GM19239 (cell line): ENCODE results near the gene SARS1.
A peak's percentile ranks its signal among the peaks of the same experiment; 100 is the strongest.
"Not testable (repeated sequence)": the region's sequence is repeated elsewhere in the genome, so short reads cannot be mapped to it uniquely, and the experiment has no call there.

Source experiments
- DNase-seq: peaks from one replicate; pipeline ENCODE4 v3.0.0; 2011; ENCODE audit warnings: low spot score; ENCODE audit not compliant: insufficient read length
- FAIRE-seq: peaks from 2 replicates; lab custom pipeline; 2011; peaks lifted over from hg19 to GRCh38; lab: Jason Lieb, UNC

The SARS1 gene

DNA sequence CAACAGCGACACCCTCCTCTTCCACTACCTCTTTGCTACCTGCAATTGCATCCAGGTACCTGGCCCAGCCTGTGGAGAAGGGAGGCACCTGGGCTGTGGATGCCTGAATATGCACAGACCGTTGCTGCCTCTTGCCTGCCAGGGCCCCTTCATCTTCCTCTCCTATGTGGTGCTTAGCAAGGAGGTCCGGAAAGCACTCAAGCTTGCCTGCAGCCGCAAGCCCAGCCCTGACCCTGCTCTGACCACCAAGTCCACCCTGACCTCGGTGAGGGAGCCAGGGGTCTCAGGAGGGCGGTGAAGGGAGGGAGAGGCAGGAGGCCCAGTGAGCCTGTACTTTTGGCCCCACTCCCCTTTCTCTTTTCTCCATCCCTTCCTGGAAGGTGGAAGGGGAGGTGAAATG is 57.7 kb downstream of the SARS1 start:
- no peak for FAIRE-seq
- DNase-seq, result no peak

- DNase-seq, result no peak
- FAIRE-seq, result no peak
Measured at GRCh38 chr1:109272021-109272799, 58.5 kb downstream of the SARS1 start.

DNA sequence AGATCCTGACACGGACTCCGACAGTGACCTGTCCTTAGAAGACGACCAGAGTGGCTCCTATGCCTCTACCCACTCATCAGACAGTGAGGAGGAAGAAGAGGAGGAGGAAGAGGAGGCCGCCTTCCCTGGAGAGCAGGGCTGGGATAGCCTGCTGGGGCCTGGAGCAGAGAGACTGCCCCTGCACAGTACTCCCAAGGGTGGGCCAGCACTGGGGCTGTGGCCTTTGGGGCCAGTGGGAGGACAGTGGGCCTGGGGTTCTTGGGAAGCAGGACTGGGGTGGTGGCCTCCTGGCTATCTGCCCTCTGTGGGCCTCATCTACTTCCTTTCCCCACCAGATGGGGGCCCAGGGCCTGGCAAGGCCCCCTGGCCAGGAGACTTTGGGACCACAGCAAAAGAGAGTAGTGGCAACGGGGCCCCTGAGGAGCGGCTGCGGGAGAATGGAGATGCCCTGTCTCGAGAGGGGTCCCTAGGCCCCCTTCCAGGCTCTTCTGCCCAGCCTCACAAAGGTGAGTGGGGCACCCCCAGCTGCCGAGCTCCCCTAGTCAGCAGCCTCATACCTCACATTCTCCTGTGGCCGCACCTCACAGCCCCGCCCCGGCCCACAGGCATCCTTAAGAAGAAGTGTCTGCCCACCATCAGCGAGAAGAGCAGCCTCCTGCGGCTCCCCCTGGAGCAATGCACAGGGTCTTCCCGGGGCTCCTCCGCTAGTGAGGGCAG is 59.3 kb downstream of the SARS1 start:
- DNase-seq (no peak), FAIRE-seq (no peak)

- DNase-seq (no peak), FAIRE-seq (no peak)
Measured at GRCh38 chr1:109273570-109274288, 60.0 kb downstream of the SARS1 start.

DNA sequence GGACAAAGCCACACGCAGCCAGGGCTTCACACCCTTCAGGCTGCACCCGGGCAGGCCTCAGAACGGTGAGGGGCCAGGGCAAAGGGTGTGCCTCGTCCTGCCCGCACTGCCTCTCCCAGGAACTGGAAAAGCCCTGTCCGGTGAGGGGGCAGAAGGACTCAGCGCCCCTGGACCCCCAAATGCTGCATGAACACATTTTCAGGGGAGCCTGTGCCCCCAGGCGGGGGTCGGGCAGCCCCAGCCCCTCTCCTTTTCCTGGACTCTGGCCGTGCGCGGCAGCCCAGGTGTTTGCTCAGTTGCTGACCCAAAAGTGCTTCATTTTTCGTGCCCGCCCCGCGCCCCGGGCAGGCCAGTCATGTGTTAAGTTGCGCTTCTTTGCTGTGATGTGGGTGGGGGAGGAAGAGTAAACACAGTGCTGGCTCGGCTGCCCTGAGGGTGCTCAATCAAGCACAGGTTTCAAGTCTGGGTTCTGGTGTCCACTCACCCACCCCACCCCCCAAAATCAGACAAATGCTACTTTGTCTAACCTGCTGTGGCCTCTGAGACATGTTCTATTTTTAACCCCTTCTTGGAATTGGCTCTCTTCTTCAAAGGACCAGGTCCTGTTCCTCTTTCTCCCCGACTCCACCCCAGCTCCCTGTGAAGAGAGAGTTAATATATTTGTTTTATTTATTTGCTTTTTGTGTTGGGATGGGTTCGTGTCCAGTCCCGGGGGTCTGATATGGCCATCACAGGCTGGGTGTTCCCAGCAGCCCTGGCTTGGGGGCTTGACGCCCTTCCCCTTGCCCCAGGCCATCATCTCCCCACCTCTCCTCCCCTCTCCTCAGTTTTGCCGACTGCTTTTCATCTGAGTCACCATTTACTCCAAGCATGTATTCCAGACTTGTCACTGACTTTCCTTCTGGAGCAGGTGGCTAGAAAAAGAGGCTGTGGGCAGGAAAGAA is 61.1 kb downstream of the SARS1 start:
- DNase-seq (no peak), FAIRE-seq (no peak)

- no peak for DNase-seq
- FAIRE-seq, result no peak
Measured at GRCh38 chr1:109275706-109276345, 62.1 kb downstream of the SARS1 start.

DNA sequence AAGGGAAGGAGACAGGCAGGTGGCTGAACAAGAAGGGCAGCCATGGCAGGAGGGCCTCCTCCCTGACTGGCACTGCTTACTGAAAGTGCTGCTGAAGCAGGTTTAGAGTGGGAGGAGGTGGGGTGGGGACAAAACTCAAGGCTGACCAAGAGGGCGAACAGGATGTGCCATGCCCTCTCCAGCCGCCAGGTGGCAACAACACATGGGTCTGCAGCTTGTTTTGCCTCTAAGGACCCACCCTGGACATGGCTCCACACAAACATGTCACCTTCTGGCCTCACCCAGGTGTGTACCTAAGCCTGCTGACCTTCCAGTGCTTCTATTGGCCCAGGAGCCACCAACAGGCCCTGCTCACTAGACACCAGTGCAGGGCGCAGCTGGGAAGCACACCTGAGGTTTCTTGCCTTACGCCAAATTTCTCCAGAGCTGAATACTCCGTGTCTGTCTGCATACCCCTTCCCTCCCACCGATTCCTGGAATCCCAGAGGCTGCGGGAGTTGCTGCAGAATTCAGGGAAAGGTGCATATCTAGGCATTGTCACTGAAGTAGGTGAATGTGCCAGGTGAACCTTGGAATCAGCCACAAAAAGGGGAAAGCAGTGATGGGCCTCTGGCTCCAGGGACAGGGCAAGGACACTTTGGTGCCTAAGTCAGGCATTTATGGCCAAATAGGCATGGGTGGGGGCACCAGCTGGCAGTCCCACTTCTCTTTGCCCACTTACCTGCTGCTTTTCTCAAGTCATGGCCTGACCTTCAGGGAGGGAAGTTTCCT is 63.9 kb downstream of the SARS1 start:
- FAIRE-seq, result no peak

DNA sequence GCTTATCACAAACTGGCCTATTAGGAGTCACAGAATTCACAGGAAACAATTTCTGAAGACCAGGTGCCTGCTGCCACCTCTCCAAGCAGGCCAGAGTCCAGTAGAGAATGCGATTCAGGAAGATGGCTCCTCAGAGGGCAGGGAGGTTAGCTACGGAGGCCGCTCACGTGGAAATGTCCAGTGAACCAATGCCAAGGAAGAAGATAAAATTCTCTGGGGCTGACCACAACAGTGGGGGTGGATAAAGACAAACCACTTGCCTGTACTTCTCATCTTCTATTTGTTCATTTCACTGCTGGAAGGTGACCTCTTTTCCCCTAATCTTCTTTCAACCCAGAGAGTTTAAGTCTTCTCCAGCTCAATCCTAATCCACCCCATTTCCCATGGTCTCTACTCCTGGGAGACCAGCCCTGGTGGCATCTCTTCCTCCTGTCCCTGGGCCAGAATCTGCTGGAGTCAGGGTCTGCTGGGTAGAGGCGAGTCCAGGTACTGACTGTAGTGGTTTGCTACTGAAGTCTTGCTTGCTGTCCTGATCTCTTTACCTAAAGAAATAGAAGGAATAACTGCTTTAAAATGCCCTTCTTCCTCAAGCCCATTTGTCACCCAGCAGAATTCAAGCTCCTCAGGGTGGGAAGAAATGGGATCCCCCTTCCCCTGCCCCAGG is 66.0 kb downstream of the SARS1 start:
- no peak for FAIRE-seq

More for the DNA sequence above, 63.9 kb downstream of the SARS1 start:
- DNase-seq, result peak; percentile 92

DNA sequence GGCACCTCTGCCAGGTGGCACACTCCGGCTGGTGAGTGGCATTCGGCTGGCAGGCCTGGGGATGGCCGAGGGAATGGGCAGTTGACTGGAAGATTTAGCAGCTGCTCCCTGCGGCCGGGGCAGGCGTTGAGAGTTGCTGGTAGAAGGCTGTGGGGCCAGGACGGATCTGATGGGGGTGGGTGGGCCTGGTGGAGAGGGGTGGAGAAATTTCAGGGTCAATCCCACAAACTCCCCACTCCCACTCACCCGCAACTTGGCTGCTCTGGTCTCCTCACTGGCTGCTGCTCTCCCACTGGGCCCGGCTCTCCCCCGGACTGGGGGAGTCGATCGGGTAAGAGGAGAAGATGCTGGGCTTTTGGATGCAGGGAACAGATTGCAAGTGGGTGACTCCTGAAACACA is 67.1 kb downstream of the SARS1 start:
- no peak for FAIRE-seq
- no peak for DNase-seq

More for the DNA sequence above, 66.0 kb downstream of the SARS1 start:
- DNase-seq, result no peak

DNA sequence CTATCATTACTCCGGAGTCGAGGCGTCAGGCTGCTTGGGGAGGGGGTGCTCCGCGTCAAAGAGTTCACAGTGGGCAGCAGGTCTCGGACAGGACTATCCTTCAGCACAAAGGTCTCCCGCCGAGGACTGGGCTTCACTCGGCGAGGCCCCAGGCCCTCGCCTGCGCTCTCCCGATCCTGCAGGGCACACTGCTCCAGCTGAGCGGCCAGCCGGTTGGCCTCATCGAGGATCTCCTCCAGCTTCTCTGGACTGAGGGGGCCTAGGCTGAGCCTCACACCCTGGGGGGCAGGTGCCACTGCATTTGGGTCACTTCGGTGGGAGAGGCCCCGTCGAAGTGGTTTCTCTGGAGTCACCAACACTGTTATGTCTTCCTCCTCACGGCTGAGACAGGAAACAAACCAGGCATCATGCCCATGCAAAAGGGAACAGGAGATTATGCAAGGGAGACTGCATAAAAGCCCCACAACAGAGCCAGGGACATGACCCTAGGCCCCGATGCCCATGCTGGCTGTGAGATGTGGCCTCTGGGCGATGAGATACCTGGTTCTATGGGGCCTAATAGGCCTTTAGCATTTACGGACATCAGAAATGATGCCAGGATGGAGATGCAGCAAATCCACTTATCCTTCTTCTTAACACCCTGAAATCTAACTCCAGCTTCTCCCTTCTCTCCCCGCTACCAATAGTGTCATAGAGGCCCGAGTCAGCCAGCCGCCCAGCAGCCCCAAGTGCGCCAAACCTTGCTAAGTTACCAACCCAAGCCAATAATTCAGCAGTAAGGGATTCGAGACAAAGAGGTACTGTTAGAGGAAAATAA is 68.2 kb downstream of the SARS1 start:
- FAIRE-seq, result no peak
- no peak for DNase-seq

DNA sequence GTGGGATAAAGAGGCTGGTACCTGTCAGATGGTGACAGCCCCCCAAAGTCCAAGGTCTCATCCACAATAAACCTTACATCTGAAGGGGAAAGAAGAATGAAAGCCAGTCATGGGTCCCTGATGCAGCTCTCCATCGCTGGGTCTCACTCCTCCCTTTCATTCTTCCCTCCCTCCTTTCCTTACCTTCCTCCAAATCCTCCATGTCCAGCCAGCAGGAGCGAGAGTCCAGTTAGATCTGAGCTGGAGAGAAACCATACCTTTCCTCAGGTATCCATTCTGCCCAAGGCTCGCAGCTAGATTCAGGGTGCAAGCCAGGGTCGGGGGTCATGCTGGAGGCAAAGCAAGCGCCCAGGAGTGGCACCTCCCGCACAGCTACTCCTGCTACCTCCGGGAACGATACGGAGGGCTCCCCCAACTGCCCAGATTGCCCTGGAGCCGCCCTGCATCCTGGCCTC is 68.8 kb downstream of the SARS1 start:
- no peak for FAIRE-seq
- no peak for DNase-seq

DNA sequence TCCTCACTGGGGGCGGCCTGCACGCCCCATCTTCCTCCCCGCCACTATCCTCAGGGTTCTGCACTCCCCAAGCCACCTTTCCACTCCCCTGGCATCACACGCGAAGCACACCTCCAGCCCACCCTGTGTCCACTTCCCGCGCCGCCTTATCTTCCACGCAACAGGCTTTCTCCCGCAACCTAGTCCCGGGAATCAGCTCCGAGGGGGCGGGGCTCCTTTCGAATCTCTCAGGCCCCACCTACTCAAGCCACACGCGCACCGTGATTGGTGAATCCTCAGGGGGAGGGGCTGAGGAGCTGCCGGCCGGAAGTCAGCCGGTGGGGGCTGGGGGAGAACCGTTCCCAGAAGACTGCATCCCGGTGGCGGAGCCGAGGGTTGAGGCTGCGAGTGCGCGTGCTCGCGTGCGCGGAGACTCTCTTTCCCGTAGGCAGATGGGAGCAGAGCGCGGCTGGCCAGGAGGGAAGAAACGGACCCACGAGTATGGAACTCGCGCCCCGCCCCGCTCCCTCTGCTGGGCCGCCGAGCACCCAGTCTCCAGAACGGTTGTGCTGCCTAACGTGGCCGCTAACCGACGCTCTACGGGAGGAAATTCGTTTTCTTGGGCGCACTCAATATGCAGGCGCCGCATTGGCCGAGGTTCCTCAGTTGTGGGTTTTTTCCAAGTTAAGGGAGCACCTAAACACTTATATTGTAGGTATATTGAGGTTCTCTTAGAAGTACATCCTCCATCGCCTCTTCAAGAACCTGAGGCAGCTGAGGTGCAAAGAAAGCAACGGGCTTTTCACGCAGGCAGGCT is 69.4 kb downstream of the SARS1 start, which contains the start of gene PSRC1:
Gene PSRC1 (minus strand): TSS at position 194 of the 796 bp plus-strand sequence.
- FAIRE-seq, result peak; percentile 97
- DNase-seq, result peak; percentile 95

GRCh38 chr1:109283748-109284600 is 70.3 kb downstream of the SARS1 start:
- FAIRE-seq, result peak; percentile 48
- DNase-seq, result no peak

GRCh38 chr1:109286762-109287161 is 73.0 kb downstream of the SARS1 start:
- not testable (repeated sequence) for DNase-seq, FAIRE-seq
